HepG2 (cell line): Measurements from ENCODE around the gene RAP1GAP2. TPM values are rescaled to one million over a fixed set of nuclear protein-coding genes. Genes with fewer than 3 reads are reported as not detected.

Experiments used
- ATAC-seq: fragments of 200-7000 bp; cut with Tn5 transposase; 3 replicates; pipeline ENCODE4 v1.9.1; 2020; ENCODE audit warnings: mild to moderate bottlenecking, moderate library complexity
- BruUV-seq: library from RNA; stranded (reverse); fragments of 400-500 nt; replicated peaks from 2 replicates; lab custom pipeline; 2021; lab: Mats Ljungman, UMichigan
- CTCF ChIA-PET: fragments of 300-600 bp; formaldehyde crosslinking; extraction: SDS; loops from one replicate; lab custom pipeline; 2021; ENCODE audit warnings: low total read pairs, inconsistent platforms, low intra/inter-chr PET ratio; lab: Yijun Ruan, JAX
- POLR2A ChIA-PET: fragments of 350-600 bp; sonication (Branson Sonifier 250); formaldehyde crosslinking; loops from one replicate; lab custom pipeline; 2020; ENCODE audit warnings: antibody characterized with exemption, inconsistent platforms; lab: Yijun Ruan, JAX
- DNase-seq: peaks from one replicate; pipeline ENCODE4 v3.0.0-alpha.2; 2015; ENCODE audit warnings: low spot score
- FAIRE-seq: peaks from 3 replicates; lab custom pipeline; 2011; peaks lifted over from hg19 to GRCh38; lab: Jason Lieb, UNC
- H2AFZ ChIP-seq: one replicate; pipeline ENCODE4 v1.6.1; 2011; ENCODE audit warnings: low read length, inconsistent platforms
- H3K27ac ChIP-seq: fragments of 300-600 bp; 3 replicates; pipeline ENCODE4 v1.8.0; 2011; ENCODE audit warnings: mixed run types, mild to moderate bottlenecking, mixed read lengths, low read length, inconsistent platforms; ENCODE audit not compliant: insufficient read depth; ENCODE audit errors: extremely low read length
- H3K27me3 ChIP-seq, 2 experiments: fragments of 200-600 bp in 1 of 2; 2 replicates in 1 of 2; 3 replicates in 1 of 2; pipeline versions ENCODE4 v1.6.0 to v1.8.0; 2011; ENCODE audit warnings: low read length in 2 of 2, mild to moderate bottlenecking in 2 of 2, moderate library complexity in 2 of 2, inconsistent platforms in 1 of 2; ENCODE audit not compliant: insufficient read depth in 2 of 2, control insufficient read depth in 1 of 2
- H3K36me3 ChIP-seq, 2 experiments: fragments of 200-600 bp in 1 of 2; replicated peaks in 1 of 2; 2 replicates in 1 of 2; 3 replicates in 1 of 2; pipeline versions ENCODE4 v1.5.1 to v1.8.0; 2011; ENCODE audit warnings: low read length in 2 of 2, inconsistent platforms in 1 of 2; ENCODE audit not compliant: insufficient read depth in 2 of 2, control insufficient read depth in 1 of 2
- H3K4me1 ChIP-seq: 2 replicates; pipeline ENCODE4 v1.5.1; 2012; ENCODE audit warnings: low read length, inconsistent platforms; ENCODE audit not compliant: insufficient read depth
- H3K4me2 ChIP-seq: 2 replicates; pipeline ENCODE4 v1.6.0; 2011; ENCODE audit warnings: low read depth, low read length, inconsistent platforms
- H3K4me3 ChIP-seq, 3 experiments: fragments of 200-600 bp in 1 of 3; sonication (generic), shearing (Covaris generic) in 1 of 3; replicated peaks in 1 of 3; 2 replicates each; pipeline ENCODE4 v1.5.1; 2011 to 2016; ENCODE audit warnings: low read length in 3 of 3, inconsistent platforms in 2 of 3, low read depth in 2 of 3, mild to moderate bottlenecking in 2 of 3, control low read depth in 1 of 3, mixed read lengths in 1 of 3; ENCODE audit not compliant: insufficient read depth in 1 of 3
- H3K79me2 ChIP-seq: one replicate; pipeline ENCODE4 v1.6.1; 2011; ENCODE audit warnings: low read length, inconsistent platforms; ENCODE audit not compliant: insufficient read depth
- H3K9ac ChIP-seq: 2 replicates; pipeline ENCODE4 v1.6.0; 2011; ENCODE audit warnings: mild to moderate bottlenecking, low read depth, low read length, inconsistent platforms; ENCODE audit not compliant: insufficient read depth
- H3K9me3 ChIP-seq: 2 replicates; pipeline ENCODE4 v1.5.1; 2012; ENCODE audit warnings: mild to moderate bottlenecking, low read length
- H4K20me1 ChIP-seq: 2 replicates; pipeline ENCODE4 v1.6.0; 2011; ENCODE audit warnings: inconsistent platforms, mild to moderate bottlenecking, low read length, moderate library complexity; ENCODE audit not compliant: insufficient read depth
- ATF7 ChIP-seq, 2 experiments: fragments of 450-650 bp in 1 of 2; sonication (generic) in 1 of 2; formaldehyde crosslinking in 1 of 2; IDR thresholded peaks; 2 replicates each; pipeline versions ENCODE4 v1.4.0 to v1.6.1; 2016 to 2020; ENCODE audit warnings: antibody characterized with exemption in 1 of 2, mild to moderate bottlenecking in 1 of 2, missing genetic modification reagents in 1 of 2
- DMAP1 ChIP-seq: IDR thresholded peaks from 2 replicates; pipeline ENCODE4 v1.6.1; 2016
- HDAC2 ChIP-seq: sonication (generic); formaldehyde crosslinking; IDR thresholded peaks from 2 replicates; pipeline ENCODE4 v1.4.0; 2020; ENCODE audit warnings: missing genetic modification reagents
- KLF12 ChIP-seq: sonication (generic); formaldehyde crosslinking; IDR thresholded peaks from 2 replicates; pipeline ENCODE4 v1.4.0; 2020; ENCODE audit warnings: missing genetic modification reagents, borderline replicate concordance
- MAF1 ChIP-seq: sonication (generic); formaldehyde crosslinking; IDR thresholded peaks from 2 replicates; pipeline ENCODE4 v1.5.0; 2020; ENCODE audit warnings: missing genetic modification reagents, borderline replicate concordance
- PAXIP1 ChIP-seq: sonication (generic); formaldehyde crosslinking; conservative IDR thresholded peaks from 2 replicates; pipeline ENCODE4 v1.4.0; 2020; ENCODE audit warnings: mild to moderate bottlenecking, missing genetic modification reagents, moderate library complexity
- ZMAT3 ChIP-seq: sonication (generic); formaldehyde crosslinking; conservative IDR thresholded peaks from 2 replicates; pipeline ENCODE4 v1.7.0; 2021; ENCODE audit warnings: missing genetic modification reagents
- ZNF160 ChIP-seq: sonication (generic); formaldehyde crosslinking; IDR thresholded peaks from 2 replicates; pipeline ENCODE4 v1.8.0; 2022; ENCODE audit warnings: mild to moderate bottlenecking, inconsistent platforms, missing genetic modification reagents
- ZNF225 ChIP-seq: sonication (generic); formaldehyde crosslinking; IDR thresholded peaks from 2 replicates; pipeline ENCODE4 v1.4.0; 2020; ENCODE audit warnings: mild to moderate bottlenecking, missing genetic modification reagents
- ZNF501 ChIP-seq: sonication (generic); formaldehyde crosslinking; IDR thresholded peaks from 2 replicates; pipeline ENCODE4 v1.5.1; 2020; ENCODE audit warnings: mild to moderate bottlenecking, moderate library complexity, missing genetic modification reagents
- ZNF800 ChIP-seq: sonication (generic); formaldehyde crosslinking; IDR thresholded peaks from 2 replicates; pipeline ENCODE4 v1.4.0; 2020; ENCODE audit warnings: missing genetic modification reagents
- ZNF839 ChIP-seq: sonication (generic); formaldehyde crosslinking; IDR thresholded peaks from 2 replicates; pipeline ENCODE4 v1.4.0; 2020; ENCODE audit warnings: missing genetic modification reagents, mild to moderate bottlenecking, borderline replicate concordance
- WGBS: methylation state at CpG from one replicate; pipeline ENCODE4 v1.1.6; 2017; ENCODE audit warnings: low lambda C conversion rate; 5-methylcytosine and 5-hydroxymethylcytosine counted together
- in situ Hi-C: cut with HindIII; loops from 2 replicates; pipeline ENCODE4 v1.10.0; 2017; ENCODE audit warnings: low pct_unique_long_range_greater_than_20kb; ENCODE audit not compliant: extremely low pct_ligation_motif_present
- intact Hi-C: fragments of 100-400 bp; cut with micrococcal nuclease; formaldehyde crosslinking; loops from one replicate; pipeline ENCODE4 v1.10.0; 2022; ENCODE audit not compliant: unreplicated experiment
- polyA plus RNA-seq, 8 experiments: library from polyadenylated mRNA; depleted of rRNA in 3 of 8; stranded (reverse) in 7 of 8; unstranded in 1 of 8; fragments of >200 nt; fragmentation: Illumina TruSeq in 4 of 8; extraction: Trizol in 4 of 8; gene quantifications; 2 replicates each; pipeline versions ENCODE4 v1.2.1 to v1.2.3, GENCODE V29; 2011 to 2016; ENCODE audit warnings: low read depth in 4 of 8, missing spikeins in 1 of 8, mixed read lengths in 1 of 8; ENCODE audit not compliant: insufficient read depth in 1 of 8
- total RNA-seq, 5 experiments: library from RNA; depleted of rRNA; stranded (reverse); fragments of >200 nt; fragmentation: Illumina TruSeq; extraction: Trizol; gene quantifications; 2 replicates each; pipeline ENCODE4 v1.2.3, GENCODE V29; 2016; ENCODE audit warnings: low read depth in 1 of 5
- TF ChIP-seq, protein P1 (sequence below): sonication (generic); formaldehyde crosslinking; conservative IDR thresholded peaks from 2 replicates; pipeline ENCODE4 v1.4.0; 2020; ENCODE audit warnings: missing genetic modification reagents

The RAP1GAP2 gene
- total and polyA plus RNA-seq, 2 of the 13 experiments (the other 11 are each of a cell fraction or from before 2014, with no cell fraction given): 10.9 to 12.0 TPM

DNA sequence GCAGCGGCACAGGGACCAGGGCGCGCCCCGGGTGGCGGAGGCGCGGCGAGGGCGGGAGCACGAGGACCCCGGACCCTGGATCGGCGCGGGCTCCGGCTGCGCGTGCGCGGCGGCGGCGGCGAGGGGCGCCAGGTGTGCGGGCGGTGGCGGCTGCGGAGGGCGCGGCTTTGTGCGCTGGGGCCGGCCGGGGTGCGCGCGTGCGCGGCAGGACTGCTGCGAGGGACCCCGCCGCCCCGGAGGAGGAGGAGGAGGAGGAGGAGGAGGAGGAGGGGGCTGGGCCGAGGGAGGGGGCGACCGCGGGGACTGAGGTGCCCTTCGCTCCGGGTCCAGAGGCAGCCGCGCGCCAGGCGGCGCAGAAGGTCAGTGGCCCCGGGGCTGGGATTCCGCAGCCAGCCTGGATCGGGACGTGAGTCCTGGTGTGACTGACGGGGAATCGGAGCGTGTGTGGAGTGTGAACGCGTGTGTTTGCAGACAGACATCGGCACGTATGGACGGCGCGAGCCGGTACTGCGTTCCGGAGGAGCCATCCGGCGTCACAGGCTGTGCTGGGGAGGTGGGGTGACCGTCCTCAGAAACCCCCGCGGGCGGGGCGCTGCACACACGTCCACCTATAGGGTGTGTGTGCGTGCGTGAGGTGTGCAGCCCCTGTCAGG lies 19.5 kb upstream of the RAP1GAP2 start (continued):
- no peak for TF ChIP-seq HDAC2 (CRISPR knock-in tag)
- TF ChIP-seq KLF12 (CRISPR knock-in tag): 0 out of 2 replicates have a peak, but pooled peaks have one; percentile 33
- TF ChIP-seq ZNF800 (CRISPR knock-in tag): peak; percentile 39; the same call in 1 of the 2 replicates

DNA sequence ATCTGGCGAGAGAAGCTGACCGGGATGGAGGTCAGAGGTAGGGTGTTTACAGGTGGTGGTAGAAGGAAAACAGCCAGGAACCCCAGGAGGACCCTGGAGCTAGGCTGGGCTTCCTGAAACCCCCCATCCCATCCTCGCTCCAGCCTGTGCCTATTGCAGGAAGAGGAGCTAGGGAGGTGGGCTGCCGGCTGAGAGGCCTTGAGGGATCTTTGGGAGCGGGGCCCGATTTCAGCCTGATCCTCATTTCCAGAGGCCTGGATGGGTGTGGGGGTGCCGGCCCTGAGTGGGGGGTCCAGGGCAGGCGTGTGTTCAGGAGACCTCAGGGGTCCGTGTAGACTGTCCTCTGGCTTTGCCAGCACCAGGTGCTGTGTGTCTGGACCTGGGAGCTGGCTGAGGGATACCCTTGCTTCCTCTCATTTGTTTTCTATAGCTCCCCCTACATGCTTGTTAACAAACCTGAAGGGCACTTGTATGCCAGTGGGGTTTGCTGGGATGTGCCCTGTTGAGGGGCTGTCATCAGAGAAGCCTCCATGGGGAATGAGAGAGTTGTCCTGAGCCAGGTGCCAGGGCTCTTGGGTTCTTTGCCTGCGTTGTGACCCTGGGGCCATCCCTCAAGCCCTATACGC lies 18.9 kb upstream of the RAP1GAP2 start:
- H3K4me3 ChIP-seq: peak overlapping the region; percentile 31 to 86 (median 72); a peak in 5 of 6 replicates
- no TSS peak for BruUV-seq
- ATAC-seq (peak; percentile 44), DNase-seq (no peak), FAIRE-seq (no peak)
- peak overlapping the region; percentile 25 for H3K27ac ChIP-seq
- in situ Hi-C loops: no loop called here
- peak overlapping the region; percentile 30; the same call in 1 of the 2 replicates for H3K9ac ChIP-seq
- no peaks in the 10 kb centered on the region for H3K36me3 ChIP-seq
- no peak overlapping the region for H2AFZ ChIP-seq
- 29% methylated on average over 9 of the region's 11 CpGs for WGBS
- CTCF ChIA-PET: interaction anchor here (1.3 kb wide), 1 partner anchor 9 kb away, joined by 3 read pairs; no protein-coding TSS in a partner anchor
- H4K20me1 ChIP-seq: no peaks in the 10 kb centered on the region
- H3K4me2 ChIP-seq: peak overlapping the region; percentile 98
- peaks cover 0 to 14% of the 10 kb centered on the region in 2 experiments; a peak in 2 of 5 replicates for H3K27me3 ChIP-seq
- POLR2A ChIA-PET: interaction anchor here (0.6 kb wide), 1 partner anchor 373 kb away, joined by 3 read pairs; no protein-coding TSS in a partner anchor
- intact Hi-C loops: no loop called here
- no peaks in the 10 kb centered on the region for H3K9me3 ChIP-seq
- peaks cover 9% of the 10 kb centered on the region; the same call in 1 of the 2 replicates for H3K4me1 ChIP-seq
- H3K79me2 ChIP-seq: no peaks in the 10 kb centered on the region
- TF ChIP-seq ZNF225 (CRISPR knock-in tag): no peak
- TF ChIP-seq DMAP1 (CRISPR knock-in tag): no peak
- 0 out of 2 replicates have a peak, but pooled peaks have one; percentile 15 for TF ChIP-seq ZMAT3 (CRISPR knock-in tag)
- no peak; the same call in 1 of the 2 replicates for TF ChIP-seq PAXIP1 (CRISPR knock-in tag)
- TF ChIP-seq ZNF160: peak; percentile 7; the same call in 1 of the 2 replicates
- TF ChIP-seq ATF7 (IDR thresholded peaks at IDR 0.05): no peak
- TF ChIP-seq ATF7 (CRISPR knock-in tag; IDR thresholded peaks at IDR 0.05): no peak
- 0 out of 2 replicates have a peak, but pooled peaks have one; percentile 36 for TF ChIP-seq ZNF501
- TF ChIP-seq ZNF839 (CRISPR knock-in tag): no peak
- TF ChIP-seq, protein P1, sequence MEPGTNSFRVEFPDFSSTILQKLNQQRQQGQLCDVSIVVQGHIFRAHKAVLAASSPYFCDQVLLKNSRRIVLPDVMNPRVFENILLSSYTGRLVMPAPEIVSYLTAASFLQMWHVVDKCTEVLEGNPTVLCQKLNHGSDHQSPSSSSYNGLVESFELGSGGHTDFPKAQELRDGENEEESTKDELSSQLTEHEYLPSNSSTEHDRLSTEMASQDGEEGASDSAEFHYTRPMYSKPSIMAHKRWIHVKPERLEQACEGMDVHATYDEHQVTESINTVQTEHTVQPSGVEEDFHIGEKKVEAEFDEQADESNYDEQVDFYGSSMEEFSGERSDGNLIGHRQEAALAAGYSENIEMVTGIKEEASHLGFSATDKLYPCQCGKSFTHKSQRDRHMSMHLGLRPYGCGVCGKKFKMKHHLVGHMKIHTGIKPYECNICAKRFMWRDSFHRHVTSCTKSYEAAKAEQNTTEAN: no peak
- TF ChIP-seq MAF1 (CRISPR knock-in tag): no peak
